Type B pancreatic cell (in vitro differentiated cells): ENCODE results near the gene DNAH11. TPM values are rescaled to one million over a fixed set of nuclear protein-coding genes. Genes with fewer than 3 reads are reported as not detected.
A peak's percentile ranks its signal among the peaks of the same experiment; 100 is the strongest.

Source experiments
- DNase-seq: peaks from one replicate; pipeline ENCODE4 v3.0.0; 2021; ENCODE audit warnings: mixed read lengths; ENCODE audit not compliant: unreplicated experiment; ENCODE audit errors: extremely low spot score
- H3K27ac Mint-ChIP-seq: 2 replicates; pipeline ENCODE4 v1.8.0; 2021; ENCODE audit warnings: mild to moderate bottlenecking, mixed read lengths
- H3K27me3 Mint-ChIP-seq: 2 replicates; pipeline ENCODE4 v1.8.0; 2021; ENCODE audit warnings: mixed read lengths
- H3K36me3 Mint-ChIP-seq: 2 replicates; pipeline ENCODE4 v1.8.0; 2021; ENCODE audit warnings: mixed read lengths
- H3K4me1 Mint-ChIP-seq: one replicate; pipeline ENCODE4 v1.8.0; 2021; ENCODE audit warnings: mixed read lengths; ENCODE audit not compliant: unreplicated experiment
- H3K4me3 Mint-ChIP-seq: 2 replicates; pipeline ENCODE4 v1.8.0; 2021; ENCODE audit warnings: mild to moderate bottlenecking, mixed read lengths
- H3K9me3 Mint-ChIP-seq: 2 replicates; pipeline ENCODE4 v1.8.0; 2021; ENCODE audit warnings: mixed read lengths
- total RNA-seq: library from RNA; stranded (reverse); gene quantifications from 2 replicates; pipeline ENCODE4 v1.2.1, GENCODE V29; 2021; ENCODE audit warnings: low replicate concordance
- TF ChIP-seq, protein P1 (sequence below): fragments of 200-600 bp; sonication (generic); conservative IDR thresholded peaks from 2 replicates; pipeline ENCODE4 v1.5.0; 2021; ENCODE audit warnings: antibody characterized with exemption, mild to moderate bottlenecking

The DNAH11 gene
- total RNA-seq, 1 donor from 2014 or later, result 3.2 TPM

- Mint-ChIP-seq H3K27ac (no peak overlapping the region), H3K4me1 (peaks cover 10% of the 10 kb centered on the region), H3K36me3 (peaks cover 25% of the 10 kb centered on the region), H3K4me3 (peak overlapping the region; percentile 12), H3K9me3 (peaks cover 12% of the 10 kb centered on the region), H3K27me3 (peaks cover 4% of the 10 kb centered on the region)
- TF ChIP-seq, protein P1, sequence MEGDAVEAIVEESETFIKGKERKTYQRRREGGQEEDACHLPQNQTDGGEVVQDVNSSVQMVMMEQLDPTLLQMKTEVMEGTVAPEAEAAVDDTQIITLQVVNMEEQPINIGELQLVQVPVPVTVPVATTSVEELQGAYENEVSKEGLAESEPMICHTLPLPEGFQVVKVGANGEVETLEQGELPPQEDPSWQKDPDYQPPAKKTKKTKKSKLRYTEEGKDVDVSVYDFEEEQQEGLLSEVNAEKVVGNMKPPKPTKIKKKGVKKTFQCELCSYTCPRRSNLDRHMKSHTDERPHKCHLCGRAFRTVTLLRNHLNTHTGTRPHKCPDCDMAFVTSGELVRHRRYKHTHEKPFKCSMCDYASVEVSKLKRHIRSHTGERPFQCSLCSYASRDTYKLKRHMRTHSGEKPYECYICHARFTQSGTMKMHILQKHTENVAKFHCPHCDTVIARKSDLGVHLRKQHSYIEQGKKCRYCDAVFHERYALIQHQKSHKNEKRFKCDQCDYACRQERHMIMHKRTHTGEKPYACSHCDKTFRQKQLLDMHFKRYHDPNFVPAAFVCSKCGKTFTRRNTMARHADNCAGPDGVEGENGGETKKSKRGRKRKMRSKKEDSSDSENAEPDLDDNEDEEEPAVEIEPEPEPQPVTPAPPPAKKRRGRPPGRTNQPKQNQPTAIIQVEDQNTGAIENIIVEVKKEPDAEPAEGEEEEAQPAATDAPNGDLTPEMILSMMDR, result no peak
- no peak for DNase-seq
Measured at GRCh38 chr7:21504021-21504420, 38.8 kb upstream of the DNAH11 start.

GRCh38 chr7:21507627-21508343, 35.1 kb upstream of the DNAH11 start:
- H3K4me1 Mint-ChIP-seq, result peaks cover 10% of the 10 kb centered on the region
- peaks cover 6% of the 10 kb centered on the region for H3K9me3 Mint-ChIP-seq
- no peak overlapping the region for H3K27ac Mint-ChIP-seq
- no peak for DNase-seq
- peaks cover 25% of the 10 kb centered on the region for H3K36me3 Mint-ChIP-seq
- H3K4me3 Mint-ChIP-seq, result no peak overlapping the region
- H3K27me3 Mint-ChIP-seq, result peaks cover 4% of the 10 kb centered on the region
- TF ChIP-seq, protein P1, result peak; percentile 62

DNA sequence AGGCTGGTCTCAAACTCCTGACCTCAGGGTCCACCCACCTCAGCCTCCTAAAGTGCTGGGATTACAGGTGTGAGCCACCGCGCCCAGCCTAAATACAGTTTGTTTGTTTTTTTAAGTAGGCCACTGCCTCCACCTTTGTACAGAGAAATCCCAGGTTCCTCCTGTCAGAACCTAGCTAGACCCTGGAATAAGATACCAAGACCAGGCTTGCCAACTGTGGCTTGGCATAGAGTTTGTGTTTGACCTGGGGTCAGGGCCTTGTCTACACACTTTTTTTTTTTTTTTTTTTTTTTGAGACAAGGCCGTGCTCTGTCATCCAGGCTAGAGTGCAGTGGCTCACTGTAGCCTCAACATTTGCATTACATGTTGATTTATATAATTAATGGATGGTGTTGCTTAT, 34.3 kb upstream of the DNAH11 start:
- TF ChIP-seq, protein P1, result no peak
- H3K9me3 Mint-ChIP-seq, result peaks cover 6% of the 10 kb centered on the region
- no peak overlapping the region for H3K27ac Mint-ChIP-seq
- no peak overlapping the region for H3K4me3 Mint-ChIP-seq
- H3K4me1 Mint-ChIP-seq, result peaks cover 10% of the 10 kb centered on the region
- DNase-seq, result no peak
- H3K27me3 Mint-ChIP-seq, result peaks cover 4% of the 10 kb centered on the region
- peaks cover 25% of the 10 kb centered on the region for H3K36me3 Mint-ChIP-seq

- H3K9me3 Mint-ChIP-seq, result no peaks in the 10 kb centered on the region
- no peak overlapping the region for H3K4me3 Mint-ChIP-seq
- H3K4me1 Mint-ChIP-seq, result no peaks in the 10 kb centered on the region
- DNase-seq, result no peak
- H3K27me3 Mint-ChIP-seq, result no peaks in the 10 kb centered on the region
- H3K36me3 Mint-ChIP-seq, result peaks cover 10% of the 10 kb centered on the region
- TF ChIP-seq, protein P1, result no peak
- H3K27ac Mint-ChIP-seq, result no peak overlapping the region
Measured at GRCh38 chr7:21514062-21514461, 28.8 kb upstream of the DNAH11 start.

DNA sequence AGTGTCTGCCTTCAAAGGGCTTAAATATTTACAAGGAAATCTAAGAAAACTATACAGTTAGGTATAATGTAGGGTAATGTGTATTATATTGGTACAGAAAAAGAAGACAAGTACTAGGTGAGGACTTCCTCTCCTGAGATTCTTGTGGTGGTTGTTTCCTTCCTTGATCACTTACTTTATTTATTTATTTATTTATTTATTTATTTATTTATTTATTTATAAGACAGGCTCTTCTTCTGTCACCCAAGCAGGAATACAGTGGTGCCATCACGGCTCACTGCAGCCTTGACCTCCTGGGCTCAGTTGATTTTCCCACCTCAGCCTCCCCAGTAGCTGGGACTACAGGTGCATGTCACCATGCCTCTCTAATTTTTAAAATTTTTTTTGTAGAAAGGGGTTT, 18.2 kb upstream of the DNAH11 start:
- Mint-ChIP-seq H3K27ac (no peak overlapping the region), H3K4me1 (no peaks in the 10 kb centered on the region), H3K4me3 (no peak overlapping the region), H3K27me3 (peaks cover 7% of the 10 kb centered on the region), H3K36me3 (no peaks in the 10 kb centered on the region), H3K9me3 (no peaks in the 10 kb centered on the region)
- no peak for DNase-seq
- TF ChIP-seq, protein P1, result no peak
